22Rv1 (cell line): ENCODE results near the gene PLAC1.

Source experiments
- H3K27ac ChIP-seq: fragments of 450-650 bp; 2 replicates; pipeline ENCODE4 v1.5.1; 2017
- ZFX ChIP-seq: fragments of 450-650 bp; IDR thresholded peaks from 2 replicates; pipeline ENCODE4 v1.6.1; 2017; ENCODE audit warnings: antibody characterized with exemption, borderline replicate concordance
- TF ChIP-seq, protein P1 (sequence below): fragments of 450-650 bp; IDR thresholded peaks from 2 replicates; pipeline ENCODE4 v1.5.1; 2017; ENCODE audit warnings: mild to moderate bottlenecking

Gene PLAC1

DNA sequence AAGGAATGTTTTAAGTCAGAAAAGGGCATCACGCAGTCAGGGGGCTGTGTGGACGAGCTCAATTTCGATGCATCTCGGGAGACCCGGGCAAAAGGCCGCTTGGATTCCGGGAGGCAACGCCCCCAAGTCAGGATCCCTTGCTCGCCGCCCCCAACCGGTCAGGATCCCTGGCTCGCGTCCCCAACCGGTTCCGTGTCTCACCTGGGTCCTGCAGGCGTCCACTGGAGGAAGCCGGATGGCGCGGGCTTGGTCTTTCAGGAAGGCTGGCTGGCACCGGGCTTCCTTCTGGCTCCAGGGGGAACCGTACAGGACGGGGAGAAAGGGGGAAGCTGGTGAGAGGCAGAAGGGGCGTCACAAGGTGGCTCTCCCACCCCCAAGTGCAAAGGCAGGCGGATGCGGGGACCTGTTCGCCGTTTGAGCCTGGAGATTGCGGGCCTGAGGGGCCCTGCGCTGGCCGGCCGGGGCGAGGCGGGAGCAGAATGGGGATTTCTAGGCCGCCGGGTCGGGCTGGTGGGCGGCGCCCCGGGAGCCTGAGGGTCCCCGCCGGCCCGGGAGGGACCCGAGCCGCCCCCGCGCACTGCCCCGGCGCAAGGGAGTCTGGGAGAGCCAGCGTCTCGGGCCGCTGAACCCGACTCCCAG lies 113.6 kb downstream of the PLAC1 start:
- H3K27ac ChIP-seq = no peak overlapping the region

DNA sequence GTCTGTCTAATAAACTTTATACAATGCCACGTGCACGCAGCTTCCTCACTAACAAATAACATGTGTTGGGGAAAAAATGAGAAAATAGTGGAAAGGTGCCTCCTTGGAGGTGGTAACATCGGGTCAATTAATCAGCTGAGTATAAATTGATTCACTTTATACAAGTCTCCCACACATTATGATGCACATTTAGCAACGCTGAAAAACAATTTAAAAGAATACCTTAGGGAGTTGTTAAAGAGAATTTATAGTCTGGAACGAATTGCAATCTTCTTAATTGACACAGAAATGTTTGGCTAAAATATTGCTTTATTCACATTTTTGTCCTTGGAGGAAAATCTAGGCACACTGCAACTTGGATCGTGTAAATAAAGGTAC lies 114.1 kb downstream of the PLAC1 start:
- TF ChIP-seq, protein P1, sequence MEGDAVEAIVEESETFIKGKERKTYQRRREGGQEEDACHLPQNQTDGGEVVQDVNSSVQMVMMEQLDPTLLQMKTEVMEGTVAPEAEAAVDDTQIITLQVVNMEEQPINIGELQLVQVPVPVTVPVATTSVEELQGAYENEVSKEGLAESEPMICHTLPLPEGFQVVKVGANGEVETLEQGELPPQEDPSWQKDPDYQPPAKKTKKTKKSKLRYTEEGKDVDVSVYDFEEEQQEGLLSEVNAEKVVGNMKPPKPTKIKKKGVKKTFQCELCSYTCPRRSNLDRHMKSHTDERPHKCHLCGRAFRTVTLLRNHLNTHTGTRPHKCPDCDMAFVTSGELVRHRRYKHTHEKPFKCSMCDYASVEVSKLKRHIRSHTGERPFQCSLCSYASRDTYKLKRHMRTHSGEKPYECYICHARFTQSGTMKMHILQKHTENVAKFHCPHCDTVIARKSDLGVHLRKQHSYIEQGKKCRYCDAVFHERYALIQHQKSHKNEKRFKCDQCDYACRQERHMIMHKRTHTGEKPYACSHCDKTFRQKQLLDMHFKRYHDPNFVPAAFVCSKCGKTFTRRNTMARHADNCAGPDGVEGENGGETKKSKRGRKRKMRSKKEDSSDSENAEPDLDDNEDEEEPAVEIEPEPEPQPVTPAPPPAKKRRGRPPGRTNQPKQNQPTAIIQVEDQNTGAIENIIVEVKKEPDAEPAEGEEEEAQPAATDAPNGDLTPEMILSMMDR = no peak
- no peak for TF ChIP-seq ZFX
- no peak overlapping the region for H3K27ac ChIP-seq

More for the DNA sequence above, 113.6 kb downstream of the PLAC1 start:
- TF ChIP-seq ZFX = no peak
- TF ChIP-seq, protein P1 = no peak

DNA sequence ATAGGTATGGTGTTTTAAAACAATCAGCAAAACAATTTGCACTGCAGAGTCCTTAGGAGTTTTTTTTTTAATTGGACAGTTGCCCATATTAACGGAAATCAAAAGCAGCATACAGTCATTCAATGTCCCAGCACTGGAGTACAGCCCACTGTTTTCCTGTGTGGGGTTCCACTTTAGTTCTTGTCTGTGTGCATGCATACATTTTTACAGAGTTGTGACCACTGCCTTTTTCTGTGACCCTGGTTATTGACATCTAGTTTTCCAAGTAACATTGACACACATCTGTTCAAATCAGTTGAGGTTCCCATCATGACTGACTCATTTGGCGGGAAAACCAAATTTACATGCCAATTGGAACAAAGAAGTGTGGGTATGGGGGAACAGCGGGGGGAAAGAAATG lies 115.0 kb downstream of the PLAC1 start:
- no peak overlapping the region for H3K27ac ChIP-seq
- TF ChIP-seq ZFX = no peak
- TF ChIP-seq, protein P1 = no peak

DNA sequence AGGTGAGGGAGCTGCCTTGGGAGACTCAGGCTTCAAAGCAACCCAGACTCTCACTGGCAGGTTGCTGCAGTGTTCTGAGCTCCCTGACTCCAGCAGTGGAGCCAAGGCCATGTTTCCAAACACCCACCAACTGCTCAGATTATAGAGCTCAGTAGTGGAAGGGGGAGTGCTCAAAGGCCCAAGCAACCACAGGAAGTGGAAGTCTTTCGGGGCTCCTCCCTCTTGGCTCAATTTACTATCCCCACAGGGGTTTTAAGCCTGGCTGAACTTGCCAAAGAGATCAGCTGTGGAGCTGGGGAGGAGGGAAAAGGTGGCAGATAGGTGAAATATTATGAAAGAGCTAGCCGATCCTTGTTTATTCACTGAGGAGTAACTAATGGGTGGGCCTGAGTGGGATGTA lies 115.8 kb downstream of the PLAC1 start:
- no peak for TF ChIP-seq ZFX
- TF ChIP-seq, protein P1 = no peak
- H3K27ac ChIP-seq = no peak overlapping the region

DNA sequence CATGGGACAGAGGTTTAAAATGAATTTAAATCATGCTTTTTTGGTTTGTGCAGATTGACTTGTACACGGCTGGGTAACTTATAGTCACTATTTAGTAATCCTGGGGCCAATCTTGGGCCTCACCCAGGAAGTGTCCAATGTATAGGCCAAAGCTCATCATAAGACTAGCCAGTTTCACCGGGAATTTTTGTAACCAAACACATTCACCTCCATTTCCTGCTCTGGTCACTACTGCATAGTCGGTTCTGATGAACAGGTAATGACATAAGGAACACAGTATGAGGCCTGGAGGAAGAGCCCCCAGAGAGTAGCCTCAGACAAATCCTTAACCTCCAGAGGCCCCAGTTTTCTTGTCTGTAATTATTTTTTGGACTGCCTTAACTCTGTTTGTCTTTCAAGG lies 116.4 kb downstream of the PLAC1 start:
- TF ChIP-seq ZFX = no peak
- TF ChIP-seq, protein P1 = no peak
- H3K27ac ChIP-seq = no peak overlapping the region

DNA sequence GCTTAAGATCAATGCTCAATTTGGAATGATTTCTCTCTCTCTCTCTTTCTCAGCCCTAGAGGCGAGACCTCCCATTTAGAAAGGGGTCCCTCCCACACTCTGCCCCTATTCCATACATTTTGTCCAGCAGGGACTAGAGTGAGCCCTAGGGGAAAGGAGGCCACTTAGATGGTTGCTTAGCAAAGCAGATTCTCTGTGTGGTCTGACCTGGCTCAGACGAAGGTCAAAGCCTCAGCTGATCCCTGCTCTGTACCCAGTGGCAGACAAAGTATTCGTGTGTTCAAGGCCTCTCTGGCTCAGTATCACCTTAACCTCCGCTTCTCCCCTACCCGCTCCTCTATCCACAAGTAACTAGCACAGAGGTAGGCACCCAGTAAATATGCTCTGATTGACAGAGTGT lies 120.0 kb downstream of the PLAC1 start:
- no peak for TF ChIP-seq ZFX
- TF ChIP-seq, protein P1 = no peak

DNA sequence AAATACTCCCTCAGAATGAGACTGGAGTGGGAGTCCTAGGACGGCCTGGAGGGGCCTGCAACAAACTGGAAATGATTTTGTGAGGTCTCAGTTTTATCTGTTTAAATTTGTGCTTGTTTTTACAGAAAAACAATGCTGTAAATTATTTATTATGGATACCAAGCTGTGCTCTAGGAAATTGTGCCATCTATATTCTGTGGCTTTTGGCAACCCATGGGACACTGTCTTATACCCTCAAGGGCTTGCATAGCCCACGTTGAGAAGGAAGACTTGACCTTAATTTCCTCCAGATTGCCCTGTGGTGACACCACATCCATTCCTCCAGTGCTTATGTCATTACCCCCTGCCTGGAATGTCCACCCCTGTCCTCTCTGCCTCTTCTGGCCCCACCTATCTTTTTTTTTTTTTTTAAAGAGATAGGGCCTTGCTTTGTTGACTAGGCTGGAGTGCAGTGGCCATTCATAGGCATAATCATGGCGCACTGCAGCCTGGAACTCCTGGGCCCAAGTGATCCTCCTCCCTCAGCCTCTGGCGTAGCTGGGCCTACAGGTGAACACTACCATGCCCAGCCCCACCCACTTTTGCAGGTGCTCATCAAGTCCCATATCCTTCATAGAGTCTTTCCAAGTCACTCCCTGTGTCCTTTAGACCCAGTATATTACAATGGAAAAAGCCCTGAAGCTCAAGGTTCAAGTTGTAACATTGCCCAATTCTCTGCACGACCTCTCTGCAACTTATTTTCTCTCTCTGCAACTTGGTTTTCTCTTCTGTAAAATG lies 120.9 kb downstream of the PLAC1 start:
- TF ChIP-seq, protein P1 = no peak
- TF ChIP-seq ZFX = no peak
- H3K27ac ChIP-seq = no peak overlapping the region

More for the DNA sequence above, 120.0 kb downstream of the PLAC1 start:
- H3K27ac ChIP-seq = no peak overlapping the region
